H1 (cell line): ENCODE measurements around the gene UBN1. TPM values are rescaled to one million over a fixed set of nuclear protein-coding genes. Genes with fewer than 3 reads are reported as not detected.

Source experiments
- CTCF ChIA-PET: fragments of 300-600 bp; sonication (Branson Sonifier 250); formaldehyde crosslinking; loops from one replicate; lab custom pipeline; 2021; ENCODE audit not compliant: partially characterized antibody; lab: Charles Lee
- POLR2A ChIA-PET: fragments of 300-600 bp; sonication (Branson Sonifier 250); formaldehyde crosslinking; loops from one replicate; lab custom pipeline; 2021; ENCODE audit warnings: inconsistent platforms; ENCODE audit not compliant: partially characterized antibody; lab: Charles Lee
- DNase-seq, 2 experiments: peaks; one replicate each; pipeline versions ENCODE4 v3.0.0 to v3.0.0-alpha.2; 2010 to 2022; ENCODE audit warnings: low spot score in 2 of 2, low read depth in 1 of 2, mixed read lengths in 1 of 2
- FAIRE-seq: peaks from 2 replicates; lab custom pipeline; 2011; peaks lifted over from hg19 to GRCh38; lab: Jason Lieb, UNC
- H2AFZ ChIP-seq: 2 replicates; pipeline ENCODE4 v1.8.1; 2012; ENCODE audit warnings: low read length, inconsistent platforms
- H2AK5ac ChIP-seq: 2 replicates; pipeline ENCODE4 v1.6.1; 2013; ENCODE audit warnings: low read depth, low read length
- H2BK120ac ChIP-seq: replicated peaks from 2 replicates; pipeline ENCODE3; 2013; ENCODE audit warnings: low read depth, low read length, inconsistent platforms
- H2BK12ac ChIP-seq: 2 replicates; pipeline ENCODE4 v1.6.1; 2013; ENCODE audit warnings: low read depth, low read length
- H2BK15ac ChIP-seq: 2 replicates; pipeline ENCODE4 v1.6.1; 2013; ENCODE audit warnings: low read length
- H2BK20ac ChIP-seq: 2 replicates; pipeline ENCODE4 v1.6.1; 2013; ENCODE audit warnings: low read length
- H2BK5ac ChIP-seq: 2 replicates; pipeline ENCODE4 v1.6.1; 2013; ENCODE audit warnings: low read depth, low read length
- H3K14ac ChIP-seq: 2 replicates; pipeline ENCODE4 v1.6.1; 2013; ENCODE audit warnings: inconsistent platforms; ENCODE audit not compliant: insufficient read length
- H3K18ac ChIP-seq: 2 replicates; pipeline ENCODE4 v1.6.1; 2013; ENCODE audit warnings: low read length; ENCODE audit errors: extremely low read depth
- H3K23ac ChIP-seq: 2 replicates; pipeline ENCODE4 v1.6.1; 2013; ENCODE audit warnings: inconsistent platforms; ENCODE audit not compliant: insufficient read length
- H3K23me2 ChIP-seq: 2 replicates; pipeline ENCODE4 v1.6.1; 2013; ENCODE audit warnings: low read depth, low read length
- H3K27ac ChIP-seq: 2 replicates; pipeline ENCODE4 v1.6.1; 2011; ENCODE audit warnings: low read depth, low read length, inconsistent platforms
- H3K27me3 ChIP-seq, 4 experiments: replicated peaks in 1 of 4; 1 replicate in 1 of 4; 2 replicates in 3 of 4; pipeline versions ENCODE4 v1.6.1 to v1.8.1; 2011 to 2013; ENCODE audit warnings: low read length in 3 of 4, mild to moderate bottlenecking in 3 of 4, inconsistent platforms in 2 of 4, mixed read lengths in 2 of 4, moderate library complexity in 1 of 4; ENCODE audit not compliant: control insufficient read depth in 3 of 4, insufficient read depth in 3 of 4; ENCODE audit errors: extremely low read depth in 1 of 4
- H3K36me3 ChIP-seq, 4 experiments: 2 replicates each; pipeline versions ENCODE4 v1.6.1 to v1.8.1; 2011 to 2013; ENCODE audit warnings: mild to moderate bottlenecking in 4 of 4, low read length in 3 of 4, moderate library complexity in 2 of 4, control low read depth in 1 of 4, inconsistent platforms in 1 of 4; ENCODE audit not compliant: insufficient read depth in 4 of 4, control insufficient read depth in 2 of 4
- H3K4ac ChIP-seq: replicated peaks from 2 replicates; pipeline ENCODE3; 2013; ENCODE audit warnings: low read length, low read depth, mixed read lengths, inconsistent platforms; ENCODE audit not compliant: insufficient read length
- H3K4me1 ChIP-seq, 4 experiments: replicated peaks in 1 of 4; 1 replicate in 1 of 4; 2 replicates in 3 of 4; pipeline versions ENCODE4 v1.6.1 to v1.8.1; 2011 to 2013; ENCODE audit warnings: low read length in 3 of 4, inconsistent platforms in 2 of 4, mixed read lengths in 1 of 4; ENCODE audit not compliant: insufficient read depth in 4 of 4, control insufficient read depth in 3 of 4
- H3K4me2 ChIP-seq, 2 experiments: 2 replicates each; pipeline versions ENCODE4 v1.6.1 to v1.8.1; 2011 to 2013; ENCODE audit warnings: low read depth in 2 of 2, low read length in 2 of 2, control low read depth in 1 of 2, inconsistent platforms in 1 of 2, mild to moderate bottlenecking in 1 of 2; ENCODE audit not compliant: insufficient read depth in 1 of 2
- H3K4me3 ChIP-seq, 4 experiments: fragments of 200-600, 300-600 bp in 1 of 4; sonication (generic), shearing (Covaris generic), sonication (Bioruptor Twin) in 1 of 4; 2 replicates each; pipeline versions ENCODE4 v1.5.1 to v1.8.1; 2011 to 2016; ENCODE audit warnings: low read length in 4 of 4, low read depth in 3 of 4, control low read depth in 2 of 4, inconsistent platforms in 2 of 4, mild to moderate bottlenecking in 2 of 4, mixed read lengths in 1 of 4, moderate library complexity in 1 of 4; ENCODE audit not compliant: insufficient read depth in 2 of 4; ENCODE audit errors: extremely low read depth in 1 of 4
- H3K56ac ChIP-seq: replicated peaks from 2 replicates; pipeline ENCODE3; 2013; ENCODE audit warnings: low read depth, mild to moderate bottlenecking, mixed read lengths, low read length, inconsistent platforms; ENCODE audit not compliant: insufficient read length
- H3K79me1 ChIP-seq: 2 replicates; pipeline ENCODE4 v1.6.1; 2013; ENCODE audit warnings: low read depth, low read length, control low read depth
- H3K79me2 ChIP-seq, 2 experiments: 2 replicates each; pipeline versions ENCODE4 v1.6.1 to v1.8.1; 2012 to 2013; ENCODE audit warnings: low read length in 2 of 2, mild to moderate bottlenecking in 2 of 2, inconsistent platforms in 1 of 2; ENCODE audit not compliant: insufficient read depth in 2 of 2, control insufficient read depth in 1 of 2
- H3K9ac ChIP-seq, 4 experiments: replicated peaks in 1 of 4; 1 replicate in 1 of 4; 2 replicates in 3 of 4; pipeline versions ENCODE4 v1.6.1 to v1.8.1; 2011 to 2013; ENCODE audit warnings: low read depth in 3 of 4, low read length in 3 of 4, control low read depth in 2 of 4, mild to moderate bottlenecking in 2 of 4, moderate library complexity in 2 of 4, inconsistent platforms in 1 of 4; ENCODE audit errors: extremely low read depth in 1 of 4
- H3K9me3 ChIP-seq, 2 experiments: 2 replicates each; pipeline versions ENCODE4 v1.6.1 to v1.8.1; 2012 to 2013; ENCODE audit warnings: mild to moderate bottlenecking in 2 of 2, moderate library complexity in 2 of 2, control low read depth in 1 of 2, inconsistent platforms in 1 of 2, low read depth in 1 of 2, low read length in 1 of 2, mixed read lengths in 1 of 2; ENCODE audit not compliant: insufficient read depth in 2 of 2
- H4K20me1 ChIP-seq, 2 experiments: replicated peaks in 1 of 2; 2 replicates each; pipeline versions ENCODE3 to v1.8.1; 2011 to 2013; ENCODE audit warnings: inconsistent platforms in 2 of 2, low read length in 2 of 2, mild to moderate bottlenecking in 1 of 2; ENCODE audit not compliant: insufficient read depth in 2 of 2, control insufficient read depth in 1 of 2
- H4K5ac ChIP-seq: 2 replicates; pipeline ENCODE4 v1.6.1; 2013; ENCODE audit warnings: low read length, low read depth, mixed read lengths, inconsistent platforms; ENCODE audit not compliant: insufficient read length
- H4K8ac ChIP-seq: 2 replicates; pipeline ENCODE4 v1.8.0; 2013; ENCODE audit warnings: mild to moderate bottlenecking, moderate library complexity, low read length, inconsistent platforms; ENCODE audit not compliant: insufficient read depth; ENCODE audit errors: extremely low read depth
- H4K91ac ChIP-seq: replicated peaks from 2 replicates; pipeline ENCODE3; 2013; ENCODE audit warnings: low read length, mixed read lengths, inconsistent platforms; ENCODE audit not compliant: insufficient read length
- ASH2L ChIP-seq: fragments of 200-600, 300-600 bp; sonication (generic); IDR thresholded peaks from one replicate; pipeline ENCODE4 v1.7.1; 2017; ENCODE audit warnings: low read length
- BRCA1 ChIP-seq: IDR thresholded peaks from 2 replicates; pipeline ENCODE4 v1.6.1; 2012; ENCODE audit warnings: low read depth, low read length, improper control_type of control experiment
- CBX5 ChIP-seq: fragments of 300-800, 300-1000 bp; sonication (generic); IDR thresholded peaks from 2 replicates; pipeline ENCODE4 v1.7.1; 2016; ENCODE audit warnings: antibody characterized with exemption, low read length, low read depth
- CREB1 ChIP-seq: IDR thresholded peaks from 2 replicates; pipeline ENCODE4 v1.6.1; 2012; ENCODE audit warnings: inconsistent platforms
- EP300 ChIP-seq, 2 experiments: IDR thresholded peaks; 1 replicate in 1 of 2; 2 replicates in 1 of 2; pipeline ENCODE4 v1.6.1; 2011 to 2012; ENCODE audit warnings: low read depth in 2 of 2, low read length in 2 of 2, mild to moderate bottlenecking in 2 of 2, borderline replicate concordance in 1 of 2, inconsistent platforms in 1 of 2, moderate library complexity in 1 of 2
- FOSL1 ChIP-seq: IDR thresholded peaks from 2 replicates; pipeline ENCODE4 v1.6.1; 2011; ENCODE audit warnings: mild to moderate bottlenecking, low read depth, low read length, moderate library complexity; ENCODE audit not compliant: insufficient read depth
- HDAC6 ChIP-seq: IDR thresholded peaks from one replicate; pipeline ENCODE4 v1.7.1; 2012; ENCODE audit warnings: low read depth, mild to moderate bottlenecking, inconsistent platforms, low read length, moderate library complexity
- JUN ChIP-seq: IDR thresholded peaks from 2 replicates; pipeline ENCODE4 v1.6.1; 2011; ENCODE audit warnings: low read depth, mild to moderate bottlenecking, improper control_type of control experiment, low read length
- KDM5A ChIP-seq: fragments of 200-600 bp; IDR thresholded peaks from 2 replicates; pipeline ENCODE4 v1.7.1; 2012; ENCODE audit warnings: mild to moderate bottlenecking, low read length, inconsistent platforms, mixed read lengths
- NRF1 ChIP-seq: IDR thresholded peaks from 2 replicates; pipeline ENCODE4 v1.6.1; 2011; ENCODE audit warnings: mild to moderate bottlenecking, low read depth, low read length, improper control_type of control experiment
- SIX5 ChIP-seq: IDR thresholded peaks from 2 replicates; pipeline ENCODE4 v1.6.1; 2011; ENCODE audit warnings: mild to moderate bottlenecking, low read depth, low read length
- SP4 ChIP-seq: IDR thresholded peaks from 2 replicates; pipeline ENCODE4 v1.6.1; 2012; ENCODE audit warnings: low read length, inconsistent platforms
- SRF ChIP-seq: IDR thresholded peaks from 2 replicates; pipeline ENCODE4 v1.6.1; 2011; ENCODE audit warnings: mild to moderate bottlenecking, low read depth, low read length, moderate library complexity
- TAF7 ChIP-seq: optimal IDR thresholded peaks from 2 replicates; pipeline ENCODE3; 2011; ENCODE audit warnings: low read depth, mild to moderate bottlenecking, inconsistent platforms, low read length, moderate library complexity, borderline replicate concordance
- WGBS, 2 experiments: shearing (Covaris generic) in 1 of 2; methylation state at CpG; one replicate each; pipeline versions ENCODE4 v1.1.6 to v1.1.7; 2013 to 2015; ENCODE audit warnings: low lambda C conversion rate in 2 of 2, mixed read lengths in 2 of 2, inconsistent platforms in 1 of 2, low coverage in 1 of 2, missing lambda C conversion rate in 1 of 2; ENCODE audit not compliant: insufficient replicate concordance in 2 of 2, insufficient coverage in 1 of 2, insufficient read length in 1 of 2; ENCODE audit errors: extremely low coverage in 1 of 2, missing lambda C conversion rate in 1 of 2; 5-methylcytosine and 5-hydroxymethylcytosine counted together
- polyA plus RNA-seq, 7 experiments: library from polyadenylated mRNA; depleted of rRNA in 3 of 7; stranded (reverse) in 5 of 7; unstranded in 2 of 7; fragments of >200 nt in 5 of 7; fragments of 200-250 nt in 2 of 7; gene quantifications; 1 replicate in 5 of 7; 2 replicates in 1 of 7; 4 replicates in 1 of 7; pipeline versions ENCODE4 v1.2.1 to v1.2.3, GENCODE V29; 2011 to 2013; ENCODE audit warnings: missing spikeins in 2 of 7, mixed read lengths in 2 of 7
- total RNA-seq: library from RNA; stranded (reverse); fragmentation: NEBNext Ultra II Directional; extraction: Animal tissue kit (Norgen Biotek cat#: 25700); gene quantifications from 2 replicates; pipeline ENCODE4 v1.2.1, GENCODE V29; 2021

UBN1 gene
- total and polyA plus RNA-seq, 2 of the 8 experiments (the other 6 are each of a cell fraction or from before 2014, with no cell fraction given): 16.2 to 37.0 TPM

GRCh38 chr16:4888428-4889135, 41.3 kb downstream of the UBN1 start:
- ChIA-PET POLR2A (interaction anchor here (1.2 kb wide), 1 partner anchor 68 kb away, joined by 9 read pairs; no protein-coding TSS in a partner anchor), CTCF (interaction anchor here (0.6 to 3.5 kb wide), 8 partner anchors 13 to 1174 kb away, joined by 3 to 15 read pairs (median 4); no protein-coding TSS in a partner anchor)
- Histone ChIP-seq H3K4ac (no peak overlapping the region), H3K9me3 (no peaks in the 10 kb centered on the region), H3K4me1 (no peaks in the 10 kb centered on the region), H3K18ac (no peak overlapping the region), H4K20me1 (peaks cover 0 to 3% of the 10 kb centered on the region in 2 experiments), H3K14ac (no peak overlapping the region), H3K56ac (no peak overlapping the region), H2BK5ac (no peak overlapping the region), H3K27ac (no peak overlapping the region), H2AFZ (no peak overlapping the region), H3K27me3 (no peaks in the 10 kb centered on the region), H3K4me2 (no peak overlapping the region), H3K79me2 (no peaks in the 10 kb centered on the region), H3K4me3 (no peak overlapping the region), H2BK120ac (no peak overlapping the region), H2AK5ac (no peak overlapping the region), H2BK15ac (no peak overlapping the region), H3K9ac (no peak overlapping the region), H4K5ac (no peak overlapping the region), H3K79me1 (no peaks in the 10 kb centered on the region), H4K91ac (no peak overlapping the region), H3K23me2 (no peaks in the 10 kb centered on the region), H3K36me3 (peaks cover 5 to 63% (median 34%) of the 10 kb centered on the region in 4 experiments; a peak in 7 of 8 replicates), H2BK12ac (no peak overlapping the region), H2BK20ac (no peak overlapping the region), H4K8ac (no peak overlapping the region; the same call in 1 of the 2 replicates), H3K23ac (no peak overlapping the region)
- FAIRE-seq (no peak), DNase-seq (no peak)
- WGBS, 2 experiments: 89% methylated on average over 9 of the region's 9 CpGs; no CpG with 5 or more reads in 1 of the 2 experiments
- TF ChIP-seq FOSL1 (no peak), HDAC6 (no peak), JUN (no peak), CBX5 (no peak), ASH2L (no peak), TAF7 (no peak), SIX5 (no peak), CREB1 (no peak), SP4 (no peak), KDM5A (no peak), BRCA1 (no peak), SRF (no peak), EP300 (IDR thresholded peaks at IDR 0.05; ENCODE audit: borderline replicate concordance in 1 of 2, low read depth in 2 of 2, low read length in 2 of 2) (no peak), NRF1 (no peak)
